HCT116 (cell line): Measurements from ENCODE around the gene TMTC1. TPM values are rescaled to one million over a fixed set of nuclear protein-coding genes. Genes with fewer than 3 reads are reported as not detected.

Experiments used
- ATAC-seq: fragments of 200-7000 bp; cut with Tn5 transposase; 2 replicates; pipeline ENCODE4 v1.9.1; 2020; ENCODE audit warnings: mild to moderate bottlenecking, moderate library complexity
- BruUV-seq: library from RNA; stranded (reverse); fragments of 400-500 nt; replicated peaks from 2 replicates; lab custom pipeline; 2021; lab: Mats Ljungman, UMichigan
- CTCF ChIA-PET: fragments of 300-600 bp; sonication (Branson Sonifier 250); formaldehyde crosslinking; loops from one replicate; lab custom pipeline; 2021; ENCODE audit warnings: antibody characterized with exemption; lab: Charles Lee
- POLR2A ChIA-PET: fragments of 300-600, 350-600 bp; sonication (Branson Sonifier 250); formaldehyde crosslinking; loops from one replicate; lab custom pipeline; 2021; ENCODE audit warnings: antibody characterized with exemption; lab: Charles Lee
- RAD21 ChIA-PET, 2 experiments: fragments of 300-600 bp; sonication (Branson Sonifier 250); formaldehyde crosslinking; loops; one replicate each; lab custom pipeline; 2023; ENCODE audit warnings: low total read pairs in 2 of 2; ENCODE audit not compliant: uncharacterized antibody in 2 of 2, unreplicated experiment in 2 of 2, low non-redundant PET in 1 of 2; lab: Charles Lee
- DNase-seq: peaks from one replicate; pipeline ENCODE4 v3.0.0-alpha.2; 2010; ENCODE audit warnings: low read depth, low spot score
- H2AFZ ChIP-seq: fragments of 200-600 bp; shearing (Covaris generic), sonication (generic); 2 replicates; pipeline ENCODE4 v1.6.1; 2017; ENCODE audit warnings: low read depth, mixed run types, mixed read lengths, antibody characterized with exemption, low read length; ENCODE audit not compliant: poor library complexity, severe bottlenecking
- H3K27ac ChIP-seq: 2 replicates; pipeline ENCODE4 v1.5.1; 2012; ENCODE audit warnings: low read depth, low read length
- H3K27me3 ChIP-seq: fragments of 200-600 bp; sonication (generic); 2 replicates; pipeline ENCODE4 v1.6.1; 2016; ENCODE audit warnings: mixed run types, low read length, mixed read lengths; ENCODE audit not compliant: insufficient read depth
- H3K36me3 ChIP-seq, 2 experiments: fragments of 200-500 bp in 1 of 2; fragments of 200-600 bp in 1 of 2; sonication (Bioruptor generic) in 1 of 2; sonication (generic) in 1 of 2; 2 replicates each; pipeline versions ENCODE4 v1.5.1 to v1.6.1; 2014 to 2016; ENCODE audit warnings: low read length in 2 of 2, inconsistent platforms in 1 of 2, mixed read lengths in 1 of 2, mixed run types in 1 of 2; ENCODE audit not compliant: insufficient read depth in 2 of 2, control insufficient read depth in 1 of 2
- H3K4me1 ChIP-seq, 2 experiments: fragments of 200-600 bp in 1 of 2; sonication (generic) in 1 of 2; 2 replicates each; pipeline versions ENCODE4 v1.5.1 to v1.6.1; 2012 to 2017; ENCODE audit warnings: low read length in 2 of 2, inconsistent platforms in 1 of 2, mild to moderate bottlenecking in 1 of 2, mixed read lengths in 1 of 2, mixed run types in 1 of 2, moderate library complexity in 1 of 2; ENCODE audit not compliant: insufficient read depth in 2 of 2, control insufficient read depth in 1 of 2
- H3K4me2 ChIP-seq: fragments of 200-600 bp; sonication (generic); 2 replicates; pipeline ENCODE4 v1.6.1; 2017; ENCODE audit warnings: mixed run types, low read length, mixed read lengths
- H3K4me3 ChIP-seq, 2 experiments: fragments of 200-600 bp in 1 of 2; sonication (generic) in 1 of 2; replicated peaks in 1 of 2; 2 replicates each; pipeline ENCODE4 v1.5.1; 2011 to 2016; ENCODE audit warnings: low read length in 2 of 2, control low read depth in 1 of 2, low read depth in 1 of 2, mild to moderate bottlenecking in 1 of 2, mixed read lengths in 1 of 2, mixed run types in 1 of 2
- H3K79me2 ChIP-seq: fragments of 200-600 bp; sonication (generic); 2 replicates; pipeline ENCODE4 v1.6.1; 2017; ENCODE audit warnings: mild to moderate bottlenecking, mixed run types, low read length, moderate library complexity, mixed read lengths; ENCODE audit not compliant: insufficient read depth
- H3K9ac ChIP-seq: fragments of 200-600 bp; sonication (generic); 2 replicates; pipeline ENCODE4 v1.6.1; 2016; ENCODE audit warnings: low read length, mixed read lengths
- H3K9me2 ChIP-seq: fragments of 200-600 bp; sonication (generic), shearing (Covaris generic); 2 replicates; pipeline ENCODE4 v1.6.1; 2017; ENCODE audit warnings: mixed run types, mild to moderate bottlenecking, moderate library complexity; ENCODE audit not compliant: insufficient read depth
- H3K9me3 ChIP-seq, 2 experiments: fragments of 200-500 bp in 1 of 2; fragments of 200-600 bp in 1 of 2; sonication (Bioruptor generic) in 1 of 2; sonication (generic) in 1 of 2; 2 replicates each; pipeline ENCODE4 v1.6.1; 2014 to 2017; ENCODE audit warnings: low read length in 2 of 2, mixed read lengths in 2 of 2, inconsistent platforms in 1 of 2, low read depth in 1 of 2, mild to moderate bottlenecking in 1 of 2, mixed run types in 1 of 2, moderate library complexity in 1 of 2; ENCODE audit not compliant: control insufficient read depth in 1 of 2, insufficient read depth in 1 of 2
- H4K20me1 ChIP-seq: fragments of 200-600 bp; sonication (generic), shearing (Covaris generic); 2 replicates; pipeline ENCODE4 v1.6.1; 2017; ENCODE audit warnings: mixed run types, mild to moderate bottlenecking, moderate library complexity; ENCODE audit not compliant: insufficient read depth
- ATF3 ChIP-seq: IDR thresholded peaks from 2 replicates; pipeline ENCODE4 v1.6.1; 2012
- CEBPB ChIP-seq: IDR thresholded peaks from 2 replicates; pipeline ENCODE4 v1.6.1; 2012; ENCODE audit warnings: low read depth
- EZH2 ChIP-seq: fragments of 200-600 bp; sonication (generic); IDR thresholded peaks from 2 replicates; pipeline ENCODE4 v1.6.1; 2017; ENCODE audit warnings: antibody characterized with exemption, mixed run types
- FOSL1 ChIP-seq: IDR thresholded peaks from 2 replicates; pipeline ENCODE4 v1.6.1; 2012; ENCODE audit warnings: low read depth
- JUND ChIP-seq: IDR thresholded peaks from 2 replicates; pipeline ENCODE4 v1.6.1; 2012
- POLR2A ChIP-seq: IDR thresholded peaks from 2 replicates; pipeline ENCODE4 v1.7.0; 2011; ENCODE audit warnings: borderline replicate concordance; ENCODE audit not compliant: insufficient read depth, insufficient read length; ENCODE audit errors: extremely low read depth
- POLR2AphosphoS5 ChIP-seq: IDR thresholded peaks from 2 replicates; pipeline ENCODE4 v1.6.1; 2011; ENCODE audit warnings: mild to moderate bottlenecking, low read depth, low read length, moderate library complexity
- SIN3A ChIP-seq: IDR thresholded peaks from 2 replicates; pipeline ENCODE4 v1.6.1; 2012; ENCODE audit warnings: low read depth
- SP1 ChIP-seq: IDR thresholded peaks from 2 replicates; pipeline ENCODE4 v1.6.1; 2012; ENCODE audit warnings: low read depth
- SRF ChIP-seq: IDR thresholded peaks from 2 replicates; pipeline ENCODE4 v1.6.1; 2012; ENCODE audit warnings: low read depth
- TCF7L2 ChIP-seq: IDR thresholded peaks from 2 replicates; pipeline ENCODE4 v1.7.0; 2011; ENCODE audit warnings: borderline replicate concordance, inconsistent platforms; ENCODE audit not compliant: insufficient read depth, insufficient read length; ENCODE audit errors: extremely low read depth
- YY1 ChIP-seq: IDR thresholded peaks from 2 replicates; pipeline ENCODE4 v1.6.1; 2011; ENCODE audit warnings: low read length, low read depth, moderate library complexity, mild to moderate bottlenecking; ENCODE audit not compliant: insufficient replicate concordance; ENCODE audit errors: extremely low read depth
- ZFX ChIP-seq: fragments of 450-650 bp; IDR thresholded peaks from 2 replicates; pipeline ENCODE4 v1.6.1; 2017
- ZNF274 ChIP-seq: fragments of 200-500 bp; sonication (Bioruptor generic); IDR thresholded peaks from 2 replicates; pipeline ENCODE4 v1.6.1; 2014; ENCODE audit warnings: mild to moderate bottlenecking, low read depth, low read length, inconsistent platforms
- intact Hi-C: fragments of 100-400 bp; cut with micrococcal nuclease; formaldehyde crosslinking; loops from 2 replicates; pipeline ENCODE4 v1.10.0; 2022
- total RNA-seq: library from RNA; stranded (reverse); gene quantifications from one replicate; pipeline ENCODE4 v1.2.1, GENCODE V29; 2021; ENCODE audit not compliant: unreplicated experiment
- TF ChIP-seq, protein P1 (sequence below): IDR thresholded peaks from 2 replicates; pipeline ENCODE4 v1.6.1; 2012; ENCODE audit warnings: low read depth
- TF ChIP-seq, protein P2 (sequence below): IDR thresholded peaks from 2 replicates; pipeline ENCODE4 v1.6.1; 2012
- TF ChIP-seq, protein P3 (sequence below), 3 experiments: fragments of 200-600 bp in 1 of 3; sonication (generic) in 1 of 3; IDR thresholded peaks in 2 of 3; conservative IDR thresholded peaks in 1 of 3; 2 replicates each; pipeline ENCODE4 v1.5.1; 2012 to 2017; ENCODE audit warnings: low read depth in 2 of 3, low read length in 2 of 3, antibody characterized with exemption in 1 of 3, borderline replicate concordance in 1 of 3, control low read depth in 1 of 3, mild to moderate bottlenecking in 1 of 3, mixed read lengths in 1 of 3, mixed run types in 1 of 3, moderate library complexity in 1 of 3; ENCODE audit not compliant: insufficient read depth in 1 of 3

TMTC1 gene
- total RNA-seq, 1 experiment from 2014 or later = 2.0 TPM

DNA sequence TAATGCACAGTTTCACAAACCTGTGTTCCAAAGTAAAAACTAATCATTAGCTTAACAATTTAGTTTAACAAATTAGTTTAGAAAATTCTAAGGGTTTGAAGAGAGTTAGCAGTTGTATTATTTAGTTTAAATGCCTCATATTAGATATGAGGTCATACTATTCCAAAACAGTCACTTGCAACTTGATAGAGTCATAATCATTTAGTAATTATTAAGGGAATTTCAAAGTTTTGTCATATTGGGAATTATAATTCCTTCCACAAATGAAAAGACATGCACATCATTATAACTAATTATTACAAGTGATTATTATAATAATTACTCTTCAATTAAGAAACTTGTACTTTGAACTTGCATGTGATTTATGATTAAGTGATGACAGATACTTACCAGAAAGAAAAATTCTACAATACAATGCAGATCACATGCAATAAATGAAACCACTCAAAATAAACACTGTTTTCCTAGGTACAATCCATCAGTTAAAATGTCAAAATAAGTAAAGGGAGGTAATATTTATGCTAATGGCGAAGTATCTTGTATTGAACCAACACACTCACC, 66.1 kb downstream of the TMTC1 start:
- no peaks in the 10 kb centered on the region for H3K79me2 ChIP-seq
- no peak overlapping the region for H3K4me2 ChIP-seq
- H3K9me3 ChIP-seq = no peaks in the 10 kb centered on the region
- RAD21 ChIA-PET = no interaction called here
- intact Hi-C loops = no loop called here
- H2AFZ ChIP-seq = no peak overlapping the region
- no peaks in the 10 kb centered on the region for H3K4me1 ChIP-seq
- no peaks in the 10 kb centered on the region for H3K9me2 ChIP-seq
- POLR2A ChIA-PET = no interaction called here
- H3K9ac ChIP-seq = no peak overlapping the region
- no peak overlapping the region for H3K27ac ChIP-seq
- no peak overlapping the region for H3K4me3 ChIP-seq
- CTCF ChIA-PET = no interaction called here
- H3K36me3 ChIP-seq = no peaks in the 10 kb centered on the region
- DNase-seq (no peak), ATAC-seq (no peak)
- TF ChIP-seq JUND (no peak), YY1 (no peak), EZH2 (no peak), TCF7L2 (no peak), CEBPB (no peak), POLR2A (no peak)
- H4K20me1 ChIP-seq = no peaks in the 10 kb centered on the region
- no TSS peak for BruUV-seq
- H3K27me3 ChIP-seq = no peaks in the 10 kb centered on the region

DNA sequence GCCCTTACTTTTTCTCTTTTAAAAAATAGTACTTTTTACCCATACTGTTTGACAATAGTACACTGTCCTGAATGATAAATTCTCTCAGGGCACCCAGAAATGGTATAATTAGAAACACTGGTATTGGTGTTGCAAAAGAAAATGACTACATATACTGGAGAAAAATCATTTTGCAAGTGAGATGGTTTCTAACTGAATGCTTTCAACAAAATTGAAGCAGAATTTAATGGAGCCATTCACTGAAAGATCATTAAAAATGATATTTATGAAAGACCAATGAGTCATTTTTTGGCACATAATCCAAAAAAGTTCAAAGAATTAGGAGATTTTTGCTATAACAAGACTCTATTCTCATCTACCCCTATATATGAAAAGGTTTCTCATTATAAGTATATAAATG, 68.8 kb downstream of the TMTC1 start:
- Histone ChIP-seq H3K79me2 (no peaks in the 10 kb centered on the region), H3K9me2 (no peaks in the 10 kb centered on the region), H3K36me3 (no peaks in the 10 kb centered on the region), H3K4me1 (no peaks in the 10 kb centered on the region), H3K4me3 (no peak overlapping the region), H3K9me3 (no peaks in the 10 kb centered on the region), H3K27me3 (no peaks in the 10 kb centered on the region), H3K27ac (no peak overlapping the region), H4K20me1 (no peaks in the 10 kb centered on the region), H2AFZ (no peak overlapping the region), H3K9ac (no peak overlapping the region), H3K4me2 (no peak overlapping the region)
- intact Hi-C loops = no loop called here
- no peak for DNase-seq
- RAD21 ChIA-PET = no interaction called here
- ATAC-seq = no peak
- TF ChIP-seq POLR2AphosphoS5 (no peak), SRF (no peak), SIN3A (no peak), ZNF274 (no peak), ZFX (no peak), FOSL1 (no peak), POLR2A (no peak), ATF3 (no peak), TCF7L2 (no peak), SP1 (no peak)
- TF ChIP-seq, protein P1, sequence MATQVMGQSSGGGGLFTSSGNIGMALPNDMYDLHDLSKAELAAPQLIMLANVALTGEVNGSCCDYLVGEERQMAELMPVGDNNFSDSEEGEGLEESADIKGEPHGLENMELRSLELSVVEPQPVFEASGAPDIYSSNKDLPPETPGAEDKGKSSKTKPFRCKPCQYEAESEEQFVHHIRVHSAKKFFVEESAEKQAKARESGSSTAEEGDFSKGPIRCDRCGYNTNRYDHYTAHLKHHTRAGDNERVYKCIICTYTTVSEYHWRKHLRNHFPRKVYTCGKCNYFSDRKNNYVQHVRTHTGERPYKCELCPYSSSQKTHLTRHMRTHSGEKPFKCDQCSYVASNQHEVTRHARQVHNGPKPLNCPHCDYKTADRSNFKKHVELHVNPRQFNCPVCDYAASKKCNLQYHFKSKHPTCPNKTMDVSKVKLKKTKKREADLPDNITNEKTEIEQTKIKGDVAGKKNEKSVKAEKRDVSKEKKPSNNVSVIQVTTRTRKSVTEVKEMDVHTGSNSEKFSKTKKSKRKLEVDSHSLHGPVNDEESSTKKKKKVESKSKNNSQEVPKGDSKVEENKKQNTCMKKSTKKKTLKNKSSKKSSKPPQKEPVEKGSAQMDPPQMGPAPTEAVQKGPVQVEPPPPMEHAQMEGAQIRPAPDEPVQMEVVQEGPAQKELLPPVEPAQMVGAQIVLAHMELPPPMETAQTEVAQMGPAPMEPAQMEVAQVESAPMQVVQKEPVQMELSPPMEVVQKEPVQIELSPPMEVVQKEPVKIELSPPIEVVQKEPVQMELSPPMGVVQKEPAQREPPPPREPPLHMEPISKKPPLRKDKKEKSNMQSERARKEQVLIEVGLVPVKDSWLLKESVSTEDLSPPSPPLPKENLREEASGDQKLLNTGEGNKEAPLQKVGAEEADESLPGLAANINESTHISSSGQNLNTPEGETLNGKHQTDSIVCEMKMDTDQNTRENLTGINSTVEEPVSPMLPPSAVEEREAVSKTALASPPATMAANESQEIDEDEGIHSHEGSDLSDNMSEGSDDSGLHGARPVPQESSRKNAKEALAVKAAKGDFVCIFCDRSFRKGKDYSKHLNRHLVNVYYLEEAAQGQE = no peak
- TF ChIP-seq, protein P2, sequence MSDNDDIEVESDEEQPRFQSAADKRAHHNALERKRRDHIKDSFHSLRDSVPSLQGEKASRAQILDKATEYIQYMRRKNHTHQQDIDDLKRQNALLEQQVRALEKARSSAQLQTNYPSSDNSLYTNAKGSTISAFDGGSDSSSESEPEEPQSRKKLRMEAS = no peak
- TF ChIP-seq, protein P3, sequence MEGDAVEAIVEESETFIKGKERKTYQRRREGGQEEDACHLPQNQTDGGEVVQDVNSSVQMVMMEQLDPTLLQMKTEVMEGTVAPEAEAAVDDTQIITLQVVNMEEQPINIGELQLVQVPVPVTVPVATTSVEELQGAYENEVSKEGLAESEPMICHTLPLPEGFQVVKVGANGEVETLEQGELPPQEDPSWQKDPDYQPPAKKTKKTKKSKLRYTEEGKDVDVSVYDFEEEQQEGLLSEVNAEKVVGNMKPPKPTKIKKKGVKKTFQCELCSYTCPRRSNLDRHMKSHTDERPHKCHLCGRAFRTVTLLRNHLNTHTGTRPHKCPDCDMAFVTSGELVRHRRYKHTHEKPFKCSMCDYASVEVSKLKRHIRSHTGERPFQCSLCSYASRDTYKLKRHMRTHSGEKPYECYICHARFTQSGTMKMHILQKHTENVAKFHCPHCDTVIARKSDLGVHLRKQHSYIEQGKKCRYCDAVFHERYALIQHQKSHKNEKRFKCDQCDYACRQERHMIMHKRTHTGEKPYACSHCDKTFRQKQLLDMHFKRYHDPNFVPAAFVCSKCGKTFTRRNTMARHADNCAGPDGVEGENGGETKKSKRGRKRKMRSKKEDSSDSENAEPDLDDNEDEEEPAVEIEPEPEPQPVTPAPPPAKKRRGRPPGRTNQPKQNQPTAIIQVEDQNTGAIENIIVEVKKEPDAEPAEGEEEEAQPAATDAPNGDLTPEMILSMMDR (IDR thresholded peaks at IDR 0.05 in 2 of 3, conservative IDR thresholded peaks at IDR 0.05 in 1 of 3; ENCODE audit: borderline replicate concordance in 1 of 3, insufficient read depth in 1 of 3, low read depth in 2 of 3, low read length in 2 of 3) = no peak
- no TSS peak for BruUV-seq
- POLR2A ChIA-PET = no interaction called here
- CTCF ChIA-PET = no interaction called here
